CD4-positive, alpha-beta T cell treated with Interleukin-15 for 4 hours (primary cell): Measurements from ENCODE around the gene ATP2B1.
"Not testable (repeated sequence)": the region's sequence is repeated elsewhere in the genome, so short reads cannot be mapped to it uniquely, and the experiment has no call there.

Source experiments
- DNase-seq: peaks from one replicate; pipeline ENCODE4 v3.0.0-alpha.2; 2020; ENCODE audit warnings: low spot score

ATP2B1 gene

GRCh38 chr12:89708565-89709156 lies at the start of gene ATP2B1:
Gene ATP2B1 (minus strand): TSS chr12:89708838. CDS start chr12:89655886, 52,952 bp downstream.
- peak; percentile 86 for DNase-seq

GRCh38 chr12:89757987-89758386 lies 49.3 kb upstream of the ATP2B1 start:
- DNase-seq: not testable (repeated sequence)

- peak; percentile 85 for DNase-seq
Measured at GRCh38 chr12:89756585-89757398, 48.2 kb upstream of the ATP2B1 start.

- no peak for DNase-seq
Measured at GRCh38 chr12:89756194-89756584, 47.6 kb upstream of the ATP2B1 start.

DNA sequence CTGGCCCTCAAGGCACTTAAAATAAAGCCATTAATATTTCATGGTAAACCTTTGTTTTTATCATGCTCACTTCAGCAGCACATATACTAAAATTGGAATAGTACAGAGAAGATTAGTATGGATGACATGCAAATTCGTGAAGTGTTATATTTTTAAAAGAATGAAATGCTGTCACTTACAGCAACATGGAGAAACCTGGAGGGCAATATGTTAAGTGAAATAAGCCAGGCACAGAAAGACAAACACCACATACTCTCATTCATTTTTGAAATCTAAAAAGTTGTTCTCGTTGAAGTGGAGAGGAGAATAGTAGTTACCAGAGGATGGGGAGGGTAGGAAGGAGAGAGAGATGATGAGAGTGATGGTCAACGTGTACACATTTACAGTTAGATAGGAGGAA lies 45.4 kb upstream of the ATP2B1 start:
- no peak for DNase-seq

- DNase-seq: no peak
Measured at GRCh38 chr12:89752341-89752740, 43.7 kb upstream of the ATP2B1 start.

DNA sequence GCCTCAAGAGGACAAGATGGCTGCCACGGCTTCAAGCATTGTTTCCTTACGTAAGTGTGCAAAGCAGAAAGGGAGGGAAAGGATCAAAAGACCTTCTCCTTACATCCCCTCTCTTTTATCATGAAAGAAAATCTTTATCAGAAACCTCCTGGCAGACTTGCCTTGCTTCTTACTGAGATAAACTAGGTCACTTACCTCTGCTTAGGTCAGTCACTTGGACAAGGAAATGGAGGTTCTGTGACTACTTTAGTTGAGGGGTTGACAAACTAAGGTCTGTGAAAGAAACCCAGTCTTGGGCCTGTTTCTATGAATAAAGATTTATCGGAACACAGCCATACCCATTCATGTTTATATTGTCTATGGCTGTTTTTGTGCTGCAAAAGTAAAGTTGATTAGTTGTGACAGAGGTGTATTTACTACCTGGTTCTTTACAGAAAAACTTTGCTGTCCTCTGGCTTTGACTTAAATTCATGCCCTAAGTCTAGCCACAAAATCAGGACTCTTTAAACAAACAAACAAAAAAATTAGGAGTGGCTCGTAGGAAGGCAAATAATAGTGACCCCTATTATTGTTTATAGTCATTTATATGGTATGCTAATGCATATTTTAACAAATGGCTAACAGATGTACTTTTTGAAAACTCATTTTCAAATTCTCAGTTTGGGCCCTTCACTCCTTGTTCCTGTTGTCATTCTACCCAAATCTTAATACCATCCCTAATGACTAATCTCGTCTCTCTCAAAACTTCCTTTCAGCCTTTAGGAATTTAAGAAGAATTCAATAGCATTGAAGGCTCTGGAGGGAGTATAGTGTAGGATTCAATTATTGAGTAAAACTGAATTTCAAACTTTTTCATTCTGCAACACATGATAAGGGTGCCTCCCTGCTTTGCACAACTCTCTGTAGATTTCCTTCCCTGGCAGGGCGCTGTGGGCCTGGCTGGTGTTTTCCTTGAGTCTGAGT lies 42.0 kb upstream of the ATP2B1 start:
- no peak for DNase-seq

DNA sequence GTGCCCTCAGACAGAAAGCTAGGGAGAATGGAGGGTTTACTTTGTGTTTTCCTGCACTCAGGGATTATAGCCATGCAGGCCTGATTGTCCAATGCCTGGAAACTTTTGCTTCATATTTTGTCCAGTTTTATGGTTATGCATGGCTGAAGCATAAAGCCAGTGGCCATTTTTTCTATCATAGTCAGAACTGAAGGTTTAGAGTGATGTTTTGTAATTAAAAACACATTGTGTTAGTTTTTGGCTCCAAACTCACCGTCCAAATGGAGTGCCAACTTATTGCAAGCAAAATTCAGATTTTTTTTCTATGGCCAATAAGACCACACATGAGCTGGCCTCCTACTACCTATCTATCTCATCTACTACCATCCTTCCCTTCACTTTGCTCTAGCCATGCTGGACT lies 40.2 kb upstream of the ATP2B1 start:
- no peak for DNase-seq

GRCh38 chr12:89745286-89745685 lies 36.6 kb upstream of the ATP2B1 start:
- no peak for DNase-seq

GRCh38 chr12:89742337-89743022 lies 33.8 kb upstream of the ATP2B1 start:
- no peak for DNase-seq

DNA sequence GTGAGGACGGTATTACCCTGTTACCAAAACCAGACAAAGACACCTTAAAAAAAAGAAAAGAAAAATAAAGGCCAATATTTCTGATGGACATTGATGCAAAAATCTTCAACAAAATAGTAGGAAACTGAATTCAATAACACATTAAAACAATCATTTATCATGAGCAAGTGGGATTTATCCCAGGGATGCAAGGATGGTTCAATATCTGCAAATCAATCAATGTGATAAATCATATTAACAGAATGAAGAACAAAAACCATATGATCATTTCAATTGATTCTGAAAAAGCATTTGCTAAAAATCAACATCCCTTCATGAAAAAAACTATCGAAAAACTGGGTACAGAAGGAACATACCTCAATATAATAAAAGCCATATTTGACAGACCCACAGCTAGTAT lies 32.3 kb upstream of the ATP2B1 start:
- no peak for DNase-seq

- no peak for DNase-seq
Measured at GRCh38 chr12:89736995-89737394, 28.4 kb upstream of the ATP2B1 start.

DNA sequence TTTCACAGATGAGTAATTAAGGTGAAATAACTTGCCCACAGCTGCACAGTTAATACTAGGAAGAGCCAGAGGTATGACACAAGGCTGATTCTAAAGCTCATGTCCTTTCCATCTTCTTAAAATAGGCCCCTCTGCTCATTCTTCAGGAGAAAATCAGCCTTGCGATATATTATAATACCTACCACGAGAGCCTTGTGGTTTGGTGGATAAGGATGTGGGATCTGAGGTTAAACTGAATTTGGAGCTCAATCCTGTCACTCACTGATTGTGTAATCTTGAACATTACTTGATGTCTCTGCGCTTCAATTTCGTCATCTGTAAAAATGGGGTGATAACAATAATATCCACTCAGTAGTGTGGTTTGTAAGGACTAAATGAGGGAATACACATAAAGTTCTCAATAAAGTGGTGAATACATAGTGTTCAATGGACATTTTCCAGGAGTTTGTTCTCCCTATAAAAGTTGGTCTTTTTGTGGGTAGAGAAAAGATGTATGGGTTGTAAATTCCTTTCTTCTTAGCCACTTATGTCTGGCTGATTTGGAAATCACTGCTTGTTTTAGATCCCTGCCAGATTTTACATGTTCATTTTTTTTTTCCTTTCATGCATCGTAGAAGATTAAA lies 25.1 kb upstream of the ATP2B1 start:
- DNase-seq: peak; percentile 43

DNA sequence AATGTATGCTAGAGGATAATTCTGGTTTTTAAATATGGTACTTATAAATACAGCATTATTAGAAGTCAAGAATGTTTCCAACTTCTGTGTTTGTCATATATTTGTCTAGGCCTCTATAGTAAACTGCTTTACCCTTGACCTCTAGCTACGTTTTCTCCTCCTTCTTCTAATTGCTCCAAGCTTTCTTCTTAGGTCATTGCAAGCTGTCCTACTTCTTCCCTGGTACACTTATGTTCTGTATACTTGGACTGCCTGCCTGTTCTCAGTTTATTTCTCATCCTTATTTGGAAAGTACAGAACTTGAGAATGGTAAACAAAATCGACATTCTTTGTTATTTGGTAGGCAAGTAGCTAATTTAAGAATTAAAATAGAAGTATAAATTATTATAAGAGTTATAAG lies 23.9 kb upstream of the ATP2B1 start:
- no peak for DNase-seq

DNA sequence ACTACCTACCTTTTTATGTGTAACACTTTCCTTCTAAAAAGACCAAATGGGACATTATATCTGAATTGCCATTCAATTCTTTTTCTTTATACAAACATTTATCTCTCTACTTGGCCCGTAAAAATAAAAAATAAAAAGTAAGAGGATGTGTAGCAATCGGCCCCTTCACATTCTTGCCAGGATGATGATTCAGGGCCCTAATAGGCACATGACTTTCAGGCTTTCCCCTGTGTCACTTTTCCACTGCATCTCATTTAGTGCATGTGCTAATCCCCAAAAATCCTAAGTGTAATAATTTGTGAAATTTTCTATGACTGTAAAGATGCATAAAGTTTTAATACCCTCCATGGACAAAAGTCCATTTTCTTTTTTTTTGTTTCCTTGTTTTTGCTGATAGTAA lies 23.0 kb upstream of the ATP2B1 start:
- DNase-seq: no peak

GRCh38 chr12:89731089-89731488 lies 22.5 kb upstream of the ATP2B1 start:
- DNase-seq: no peak

- no peak for DNase-seq
Measured at GRCh38 chr12:89729946-89730459, 21.4 kb upstream of the ATP2B1 start.

GRCh38 chr12:89723276-89723675 lies 14.6 kb upstream of the ATP2B1 start:
- DNase-seq: no peak

- DNase-seq: no peak
Measured at GRCh38 chr12:89721291-89721987, 12.8 kb upstream of the ATP2B1 start.

DNA sequence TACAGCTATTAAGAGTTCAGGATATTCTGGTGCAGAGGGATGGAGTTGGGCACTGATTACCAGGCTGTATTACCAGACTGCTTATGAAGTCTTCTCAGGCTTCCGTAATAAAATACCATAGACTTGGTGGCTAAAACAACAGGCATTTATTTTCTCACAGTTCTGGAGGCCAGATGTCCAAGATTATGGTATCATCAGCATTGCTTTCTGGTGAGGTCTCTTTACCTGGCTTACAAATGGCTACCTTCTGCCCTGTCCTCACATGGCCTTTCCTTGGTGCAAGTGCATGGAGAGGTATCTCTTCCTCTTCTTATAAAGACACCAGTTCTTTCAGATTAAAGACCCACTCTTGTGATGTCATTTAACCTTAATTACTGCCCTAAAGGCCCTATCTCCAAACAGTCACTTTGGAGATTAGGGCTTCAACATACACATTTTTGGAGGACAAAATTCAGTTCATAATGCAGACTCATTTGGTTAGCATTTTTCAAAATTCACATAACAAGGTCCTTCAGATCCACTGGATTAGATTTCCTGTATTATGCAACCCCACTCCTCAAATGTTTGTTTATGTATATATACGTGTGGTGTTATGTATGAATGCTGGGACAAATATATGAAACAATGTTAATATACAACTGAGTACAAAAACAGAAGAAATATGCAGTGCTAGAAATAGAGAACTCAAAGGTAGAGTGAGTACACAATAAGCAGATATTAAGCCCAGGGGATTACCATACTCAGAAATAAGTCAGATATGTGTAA lies 9.3 kb upstream of the ATP2B1 start:
- no peak for DNase-seq
